ENCODE measurements around the gene KDM4C.
"Not testable (repeated sequence)": the region's sequence is repeated elsewhere in the genome, so short reads cannot be mapped to it uniquely, and the experiment has no call there.

KDM4C gene

GRCh38 chr9:6941501-6941900, 183.7 kb downstream of the KDM4C start:
- no peak for DNase-seq

GRCh38 chr9:6942406-6942805, 184.6 kb downstream of the KDM4C start:
- DNase-seq = no peak

DNA sequence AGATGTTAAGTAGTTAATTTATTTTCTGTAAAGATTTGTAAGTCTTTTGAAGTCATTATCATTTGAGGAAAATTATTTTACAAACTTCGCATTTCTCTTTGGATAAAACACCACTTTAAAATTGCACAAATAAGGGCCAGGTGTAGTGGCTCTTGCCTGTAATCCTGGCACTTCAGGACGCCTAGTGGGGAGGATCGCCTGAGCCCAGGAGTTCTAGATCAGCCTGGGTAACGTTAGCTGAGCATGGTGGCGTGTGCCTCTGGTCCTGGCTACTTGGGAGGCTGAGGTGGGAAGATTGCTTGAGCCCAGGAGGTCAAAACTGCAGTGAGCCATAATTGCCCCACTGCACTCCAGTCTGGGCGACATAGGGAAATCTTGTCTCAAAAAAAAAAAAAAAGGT, 185.5 kb downstream of the KDM4C start:
- no peak for DNase-seq

DNA sequence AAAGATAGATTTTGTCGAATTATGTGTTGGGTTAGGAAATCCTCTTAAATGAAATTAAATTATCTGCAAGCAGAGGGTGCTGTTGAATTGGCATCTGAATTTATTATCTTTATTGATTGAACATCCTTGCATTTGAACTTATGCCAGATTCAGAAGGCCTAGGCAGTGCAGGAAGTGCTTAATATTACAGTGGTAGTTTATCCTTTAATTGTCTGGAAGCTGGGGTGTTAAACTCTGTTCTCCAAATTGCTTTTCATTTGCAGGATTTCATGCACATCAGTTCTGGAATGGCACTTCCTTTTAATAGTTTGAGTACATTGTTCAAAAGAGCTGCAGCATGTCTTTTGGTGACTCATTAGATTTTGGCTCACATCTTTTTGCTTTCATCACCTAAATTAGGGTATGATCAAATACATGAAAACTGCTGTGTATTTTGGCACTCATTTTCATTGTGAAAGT, 186.3 kb downstream of the KDM4C start:
- no peak for DNase-seq

DNA sequence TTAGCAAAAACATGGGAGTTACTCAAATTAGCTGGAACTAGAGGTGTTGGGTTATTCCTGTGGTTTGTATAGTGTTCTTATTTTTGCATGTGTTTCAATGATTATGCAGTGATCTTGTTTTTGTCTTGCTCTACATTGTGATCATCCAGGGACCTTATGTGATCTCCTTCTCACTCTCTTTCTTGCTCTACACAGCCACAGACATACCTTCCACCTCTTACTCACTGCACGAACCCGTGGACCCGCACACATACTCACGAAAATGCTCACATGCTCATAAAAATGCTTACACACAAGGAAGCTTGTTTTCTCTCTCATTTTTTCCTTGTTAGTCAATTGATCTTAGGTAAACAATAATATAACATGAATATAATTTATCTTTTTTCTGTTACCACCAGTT, 187.1 kb downstream of the KDM4C start:
- no peak for DNase-seq

DNA sequence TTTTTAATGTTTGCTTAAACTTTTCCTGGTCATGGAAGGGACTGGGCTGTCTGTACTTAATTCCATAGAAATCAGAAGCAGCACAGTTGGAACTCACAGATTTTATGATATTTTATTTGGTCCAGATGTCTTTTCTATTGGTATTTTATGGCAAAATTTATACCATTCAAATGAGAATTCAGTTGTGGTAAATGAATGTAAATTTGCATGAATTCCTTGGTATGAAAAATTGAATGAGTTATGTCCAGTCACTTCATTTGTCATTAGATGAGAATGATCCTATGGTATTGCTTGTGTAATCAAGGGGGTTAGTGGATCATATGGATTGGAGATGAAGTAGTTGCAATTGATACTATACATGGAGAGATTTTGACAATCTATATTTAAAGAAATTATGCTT, 188.0 kb downstream of the KDM4C start:
- no peak for DNase-seq

- DNase-seq = no peak
Observed at GRCh38 chr9:6946583-6947166, 188.9 kb downstream of the KDM4C start.

- DNase-seq = not testable (repeated sequence)
Observed at GRCh38 chr9:6948921-6949320, 191.1 kb downstream of the KDM4C start.

- peak; percentile 91 for DNase-seq
Observed at GRCh38 chr9:6955251-6955921, 197.6 kb downstream of the KDM4C start.

- no peak for DNase-seq
Observed at GRCh38 chr9:6956879-6957278, 199.1 kb downstream of the KDM4C start.

GRCh38 chr9:6959270-6960000, 201.7 kb downstream of the KDM4C start:
- DNase-seq = no peak

DNA sequence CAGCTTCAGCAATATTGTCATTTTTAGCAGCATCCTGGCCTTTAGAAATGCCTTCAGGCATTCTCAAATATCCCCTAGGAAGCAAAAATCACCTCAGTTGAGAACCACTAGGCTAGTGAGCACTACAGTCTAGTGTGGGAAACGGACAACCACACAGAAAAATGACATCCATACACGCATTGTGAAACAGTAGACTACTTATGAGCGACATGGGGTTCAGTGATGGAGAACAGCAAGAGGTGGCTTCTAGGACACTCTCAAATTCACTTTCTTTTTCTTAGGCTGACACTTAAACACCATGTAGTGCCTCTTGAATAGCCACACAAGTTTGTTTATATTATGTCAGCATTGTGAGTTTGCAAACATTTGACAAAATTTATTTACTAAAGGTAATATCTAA, 203.0 kb downstream of the KDM4C start:
- no peak for DNase-seq

GRCh38 chr9:6961845-6962522, 204.2 kb downstream of the KDM4C start:
- no peak for DNase-seq

- DNase-seq = no peak
Observed at GRCh38 chr9:6965566-6965965, 207.8 kb downstream of the KDM4C start.

- no peak for DNase-seq
Observed at GRCh38 chr9:6968271-6968670, 210.5 kb downstream of the KDM4C start.

- no peak for DNase-seq
Observed at GRCh38 chr9:6969805-6970204, 212.0 kb downstream of the KDM4C start.

GRCh38 chr9:6973089-6973488, 215.3 kb downstream of the KDM4C start:
- DNase-seq = no peak

DNA sequence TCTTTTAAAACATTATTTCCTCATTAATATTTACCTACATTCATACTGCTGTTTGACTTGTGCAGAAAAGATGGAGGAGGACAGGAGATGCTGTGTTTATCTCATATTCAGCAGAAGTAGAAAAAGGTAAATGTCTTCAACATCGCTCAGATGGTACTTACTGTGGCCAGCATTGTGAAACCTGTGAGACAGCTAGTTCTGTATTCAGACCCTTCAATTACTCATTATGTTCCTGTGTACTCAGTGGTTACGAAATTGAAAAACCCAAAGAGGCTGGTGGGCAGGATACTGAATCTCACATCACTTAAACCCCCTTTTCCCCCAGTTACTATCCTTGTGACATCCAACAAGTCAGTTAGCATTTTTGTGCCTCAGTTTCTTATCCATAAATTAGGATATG, 216.0 kb downstream of the KDM4C start:
- DNase-seq = no peak

GRCh38 chr9:6975198-6975597, 217.4 kb downstream of the KDM4C start:
- DNase-seq = no peak

DNA sequence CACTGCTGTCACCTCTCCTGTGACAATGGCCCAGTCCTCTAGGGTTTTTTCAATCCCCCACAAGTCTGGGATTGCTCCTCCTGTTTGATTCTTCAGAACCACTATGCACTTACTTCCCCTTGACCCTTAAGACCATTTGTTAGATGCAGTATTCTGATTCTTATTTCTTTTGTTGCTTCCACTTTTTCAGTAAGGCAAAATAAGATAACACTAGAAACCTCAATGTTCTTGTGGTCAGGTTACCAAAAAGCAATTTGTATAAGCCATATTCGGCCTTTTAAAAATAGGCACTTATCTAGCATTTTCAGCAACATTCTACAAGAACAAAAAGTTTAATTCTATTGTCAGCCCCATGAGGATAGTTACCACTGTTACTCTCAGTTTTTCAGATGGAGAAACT, 220.0 kb downstream of the KDM4C start:
- DNase-seq = no peak

GRCh38 chr9:6978591-6978990, 220.8 kb downstream of the KDM4C start:
- DNase-seq = no peak

- DNase-seq = no peak
Observed at GRCh38 chr9:6984941-6985578, 227.3 kb downstream of the KDM4C start.

- no peak for DNase-seq
Observed at GRCh38 chr9:6986141-6986815, 228.5 kb downstream of the KDM4C start.
